ENCODE data around the gene RELB. TPM values are rescaled to one million over a fixed set of nuclear protein-coding genes. Genes with fewer than 3 reads are reported as not detected.

The RELB gene
- total and polyA plus RNA-seq, 3 donors from 2014 or later = 9.1 to 10.1 (median 9.7) TPM

GRCh38 chr19:45059258-45059965 lies 58.1 kb downstream of the RELB start:
- Histone ChIP-seq H3K27me3 (no peaks in the 10 kb centered on the region), H3K36me3 (ENCODE audit: low read depth, missing control alignments) (no peaks in the 10 kb centered on the region), H3K4me1 (no peaks in the 10 kb centered on the region), H3K4me3 (no peak overlapping the region), H3K27ac (no peak overlapping the region), H3K9me3 (no peaks in the 10 kb centered on the region)
- peak; percentile 90 for DNase-seq
- intact Hi-C loops (cut with DNase I; ENCODE audit: low total_unique reads) = no loop called here
- no peak for TF ChIP-seq POLR2A (IDR thresholded peaks at IDR 0.05)
- peak; percentile 81 to 92 (median 83) for TF ChIP-seq CTCF (IDR thresholded peaks at IDR 0.05)
- 64 to 82% methylated on average over 12 to 16 of the region's 16 CpGs for WGBS, 2 donors

- Histone ChIP-seq H3K36me3 (ENCODE audit: low read depth, missing control alignments) (no peaks in the 10 kb centered on the region), H3K9me3 (no peaks in the 10 kb centered on the region), H3K27ac (no peak overlapping the region), H3K4me1 (no peaks in the 10 kb centered on the region), H3K4me3 (no peak overlapping the region), H3K27me3 (no peaks in the 10 kb centered on the region)
- TF ChIP-seq CTCF (IDR thresholded peaks at IDR 0.05) (no peak), POLR2A (IDR thresholded peaks at IDR 0.05) (no peak)
- intact Hi-C loops (cut with DNase I; ENCODE audit: low total_unique reads) = no loop called here
- no peak for DNase-seq
- WGBS, 2 donors = 88 to 100% methylated on average over 4 of the region's 4 CpGs
Measured at GRCh38 chr19:45061965-45062364, 60.7 kb downstream of the RELB start.

GRCh38 chr19:45063851-45064801 lies 62.9 kb downstream of the RELB start:
- 70 to 90% methylated on average over 36 to 75 of the region's 85 CpGs for WGBS, 2 donors
- intact Hi-C loops (cut with DNase I; ENCODE audit: low total_unique reads) = no loop called here
- H3K36me3 ChIP-seq (ENCODE audit: low read depth, missing control alignments) = no peaks in the 10 kb centered on the region

GRCh38 chr19:45066921-45067661 lies 65.8 kb downstream of the RELB start:
- DNase-seq = no peak
- no peak overlapping the region for H3K4me3 ChIP-seq
- WGBS, 2 donors = 91 to 95% methylated on average over 9 to 36 of the region's 38 CpGs
- no peaks in the 10 kb centered on the region for H3K4me1 ChIP-seq
- TF ChIP-seq CTCF (IDR thresholded peaks at IDR 0.05) = no peak
- no peak for TF ChIP-seq POLR2A (IDR thresholded peaks at IDR 0.05)
- no peaks in the 10 kb centered on the region for H3K36me3 ChIP-seq (ENCODE audit: low read depth, missing control alignments)
- H3K27me3 ChIP-seq = no peaks in the 10 kb centered on the region
- H3K27ac ChIP-seq = no peak overlapping the region
- intact Hi-C loops (cut with DNase I; ENCODE audit: low total_unique reads) = no loop called here
- no peaks in the 10 kb centered on the region for H3K9me3 ChIP-seq

More at GRCh38 chr19:45063851-45064801, 62.9 kb downstream of the RELB start:
- Histone ChIP-seq H3K9me3 (no peaks in the 10 kb centered on the region), H3K4me1 (no peaks in the 10 kb centered on the region), H3K27me3 (no peaks in the 10 kb centered on the region), H3K4me3 (peak overlapping the region; percentile 6 to 48), H3K27ac (no peak overlapping the region)
- no peak for DNase-seq
- no peak for TF ChIP-seq POLR2A (IDR thresholded peaks at IDR 0.05)
- no peak for TF ChIP-seq CTCF (IDR thresholded peaks at IDR 0.05)
